ENCODE data around the gene DMD. TPM values are rescaled to one million over a fixed set of nuclear protein-coding genes. Genes with fewer than 3 reads are reported as not detected.

Gene DMD
- total and polyA plus RNA-seq, 2 donors = 48.8 to 257 TPM

DNA sequence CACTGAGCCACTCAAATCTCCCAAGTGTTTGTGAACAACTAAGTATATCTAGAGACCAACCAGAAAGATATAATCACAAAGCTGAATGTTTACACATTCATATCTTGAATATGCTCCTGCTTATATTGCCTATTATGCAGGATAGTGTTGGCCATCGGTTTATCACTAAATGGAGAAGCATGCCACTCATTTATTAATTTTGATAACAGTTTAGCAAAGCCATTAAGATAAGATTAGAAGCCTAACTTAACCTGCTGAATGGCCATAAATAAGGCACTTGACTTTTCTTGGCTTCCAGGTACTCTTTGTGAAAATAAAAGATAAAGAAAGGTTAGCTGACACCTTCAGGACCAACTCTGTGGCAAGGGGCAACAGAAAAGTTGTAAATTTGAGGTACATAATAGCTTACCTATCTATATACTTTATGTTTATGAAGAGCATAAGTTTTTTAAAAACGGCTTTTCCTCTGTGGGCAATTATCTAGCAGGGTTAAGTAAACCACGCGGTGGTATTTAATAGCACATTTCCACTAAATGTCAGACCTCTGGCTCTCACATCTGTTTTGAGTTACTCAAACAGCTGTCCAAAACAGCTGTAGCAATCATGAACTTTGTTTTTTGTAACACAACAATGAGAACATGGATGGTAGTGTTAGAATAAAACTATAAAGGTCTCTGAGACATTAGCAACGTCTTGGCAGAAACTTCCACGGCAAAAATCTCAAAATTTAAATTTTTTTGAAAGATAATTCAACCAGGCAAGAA, 2080.7 kb downstream of the DMD start:
- Histone ChIP-seq H3K27ac (ENCODE audit: low read depth) (no peak overlapping the region), H3K4me3 (ENCODE audit: low read depth, low read length) (no peak overlapping the region), H3K36me3 (ENCODE audit: insufficient read depth) (no peaks in the 10 kb centered on the region), H3K4me1 (ENCODE audit: insufficient read depth) (no peaks in the 10 kb centered on the region)
- no peak for DNase-seq (ENCODE audit: extremely low spot score)
- WGBS = 37% methylated on average over 6 of the region's 6 CpGs

DNA sequence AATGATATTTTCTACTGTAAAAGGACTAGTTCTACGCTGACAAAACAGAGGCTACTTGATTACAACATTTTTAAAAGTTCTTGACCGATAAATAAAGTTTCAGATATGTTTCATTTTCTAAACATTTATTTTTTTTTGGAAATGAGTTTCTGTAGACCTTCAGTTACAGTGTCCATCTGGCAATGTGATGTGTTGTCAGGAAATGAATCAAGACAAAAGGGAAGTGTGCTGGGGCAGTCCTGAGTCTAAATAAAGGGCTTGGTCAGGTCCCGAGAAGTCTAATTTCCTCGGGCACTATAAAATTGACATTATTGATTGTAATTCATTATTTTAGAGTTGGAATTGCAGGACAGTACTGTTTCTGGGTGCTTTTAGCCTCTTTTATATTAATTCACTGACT, 2082.5 kb downstream of the DMD start:
- H3K4me1 ChIP-seq (ENCODE audit: insufficient read depth) = no peaks in the 10 kb centered on the region
- no peak for DNase-seq (ENCODE audit: extremely low spot score)
- no peak overlapping the region for H3K4me3 ChIP-seq (ENCODE audit: low read depth, low read length)
- 79% methylated on average over 4 of the region's 4 CpGs for WGBS
- no peak overlapping the region for H3K27ac ChIP-seq (ENCODE audit: low read depth)
- H3K36me3 ChIP-seq (ENCODE audit: insufficient read depth) = no peaks in the 10 kb centered on the region

DNA sequence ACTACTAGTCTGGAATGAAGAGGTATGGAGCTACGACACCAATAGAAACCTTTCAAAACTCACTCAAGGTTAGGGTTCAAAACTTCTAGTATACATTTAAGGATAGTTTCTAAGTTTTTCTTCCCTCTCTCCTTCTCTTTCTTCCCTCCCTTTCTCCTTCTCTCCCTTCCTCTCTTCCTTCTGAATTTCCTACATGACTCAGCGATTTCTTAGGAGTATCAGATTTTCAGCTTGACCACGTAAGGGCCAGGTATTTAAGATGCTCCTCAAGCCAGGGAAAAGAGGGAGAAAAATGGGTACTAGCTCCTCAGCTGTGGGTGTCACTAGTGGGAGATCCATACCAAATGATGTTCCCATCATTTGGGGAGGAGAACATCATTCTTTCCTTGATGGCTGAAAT, 2083.6 kb downstream of the DMD start:
- WGBS = 97% methylated on average over 3 of the region's 3 CpGs
- no peaks in the 10 kb centered on the region for H3K4me1 ChIP-seq (ENCODE audit: insufficient read depth)
- H3K27ac ChIP-seq (ENCODE audit: low read depth) = no peak overlapping the region
- no peak for DNase-seq (ENCODE audit: extremely low spot score)
- H3K4me3 ChIP-seq (ENCODE audit: low read depth, low read length) = no peak overlapping the region
- H3K36me3 ChIP-seq (ENCODE audit: insufficient read depth) = no peaks in the 10 kb centered on the region

GRCh38 chrX:31126205-31126604, 2085.1 kb downstream of the DMD start:
- no peaks in the 10 kb centered on the region for H3K4me1 ChIP-seq (ENCODE audit: insufficient read depth)
- no peak overlapping the region for H3K4me3 ChIP-seq (ENCODE audit: low read depth, low read length)
- DNase-seq (ENCODE audit: extremely low spot score) = no peak
- no peak overlapping the region for H3K27ac ChIP-seq (ENCODE audit: low read depth)
- WGBS = 80% methylated on average over 7 of the region's 7 CpGs
- no peaks in the 10 kb centered on the region for H3K36me3 ChIP-seq (ENCODE audit: insufficient read depth)

GRCh38 chrX:31124536-31124935, 2086.8 kb downstream of the DMD start:
- Histone ChIP-seq H3K4me3 (ENCODE audit: low read depth, low read length) (no peak overlapping the region), H3K36me3 (ENCODE audit: insufficient read depth) (no peaks in the 10 kb centered on the region), H3K27ac (ENCODE audit: low read depth) (no peak overlapping the region), H3K4me1 (ENCODE audit: insufficient read depth) (no peaks in the 10 kb centered on the region)
- no peak for DNase-seq (ENCODE audit: extremely low spot score)
- WGBS = 52% methylated on average over 4 of the region's 4 CpGs

DNA sequence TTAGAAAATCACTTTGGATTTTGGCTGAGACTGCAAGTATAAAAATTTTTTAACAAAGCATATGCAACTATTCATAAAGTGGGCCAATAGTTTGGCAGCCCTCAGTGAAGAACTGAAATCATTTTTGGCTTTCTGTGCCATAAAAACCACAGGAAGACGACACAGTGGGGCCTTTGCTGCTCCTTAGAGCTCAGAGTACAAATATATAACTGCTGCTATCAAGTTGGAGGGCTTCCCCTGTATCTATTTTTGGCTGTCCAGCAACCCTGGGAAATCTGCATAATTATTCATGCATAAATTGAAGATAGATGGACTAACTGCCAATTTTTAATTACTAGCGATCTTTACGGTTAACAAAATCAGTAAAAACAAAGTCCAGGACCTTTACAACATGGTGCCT, 2088.0 kb downstream of the DMD start:
- 65% methylated on average over 3 of the region's 3 CpGs for WGBS
- DNase-seq (ENCODE audit: extremely low spot score) = no peak
- H3K27ac ChIP-seq (ENCODE audit: low read depth) = no peak overlapping the region
- H3K4me3 ChIP-seq (ENCODE audit: low read depth, low read length) = no peak overlapping the region
- no peaks in the 10 kb centered on the region for H3K4me1 ChIP-seq (ENCODE audit: insufficient read depth)
- no peaks in the 10 kb centered on the region for H3K36me3 ChIP-seq (ENCODE audit: insufficient read depth)

- DNase-seq (ENCODE audit: extremely low spot score) = no peak
- Histone ChIP-seq H3K36me3 (ENCODE audit: insufficient read depth) (no peaks in the 10 kb centered on the region), H3K27ac (ENCODE audit: low read depth) (no peak overlapping the region), H3K4me1 (ENCODE audit: insufficient read depth) (no peaks in the 10 kb centered on the region), H3K4me3 (ENCODE audit: low read depth, low read length) (no peak overlapping the region)
- WGBS = 69% methylated on average over 4 of the region's 4 CpGs
Observed at GRCh38 chrX:31117266-31117665, 2094.1 kb downstream of the DMD start.

DNA sequence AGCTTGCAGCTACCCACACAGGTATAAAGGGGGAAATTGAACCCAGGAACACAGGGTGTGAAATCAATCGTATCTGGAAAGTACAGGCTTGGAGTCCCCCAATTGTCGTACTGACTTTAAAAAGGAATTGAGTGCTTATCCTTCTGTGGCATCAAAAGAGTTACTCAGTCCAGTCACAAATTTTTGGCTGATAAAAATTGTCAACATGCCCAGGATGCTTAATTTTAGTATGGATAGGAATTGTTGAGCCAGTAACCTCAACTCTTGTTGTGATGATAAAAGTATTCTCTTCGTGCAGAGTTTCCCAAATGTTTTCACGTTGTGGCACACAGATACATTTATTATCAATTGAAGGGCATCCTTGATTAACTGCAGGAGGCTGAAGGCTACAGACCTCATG, 2096.0 kb downstream of the DMD start:
- Histone ChIP-seq H3K36me3 (ENCODE audit: insufficient read depth) (no peaks in the 10 kb centered on the region), H3K27ac (ENCODE audit: low read depth) (no peak overlapping the region), H3K4me1 (ENCODE audit: insufficient read depth) (no peaks in the 10 kb centered on the region), H3K4me3 (ENCODE audit: low read depth, low read length) (no peak overlapping the region)
- 32% methylated on average over 4 of the region's 4 CpGs for WGBS
- DNase-seq (ENCODE audit: extremely low spot score) = no peak

GRCh38 chrX:31114858-31115257, 2096.5 kb downstream of the DMD start:
- no peak overlapping the region for H3K27ac ChIP-seq (ENCODE audit: low read depth)
- H3K36me3 ChIP-seq (ENCODE audit: insufficient read depth) = no peaks in the 10 kb centered on the region
- no peak for DNase-seq (ENCODE audit: extremely low spot score)
- WGBS = 26% methylated on average over 2 of the region's 2 CpGs
- no peaks in the 10 kb centered on the region for H3K4me1 ChIP-seq (ENCODE audit: insufficient read depth)
- H3K4me3 ChIP-seq (ENCODE audit: low read depth, low read length) = no peak overlapping the region

DNA sequence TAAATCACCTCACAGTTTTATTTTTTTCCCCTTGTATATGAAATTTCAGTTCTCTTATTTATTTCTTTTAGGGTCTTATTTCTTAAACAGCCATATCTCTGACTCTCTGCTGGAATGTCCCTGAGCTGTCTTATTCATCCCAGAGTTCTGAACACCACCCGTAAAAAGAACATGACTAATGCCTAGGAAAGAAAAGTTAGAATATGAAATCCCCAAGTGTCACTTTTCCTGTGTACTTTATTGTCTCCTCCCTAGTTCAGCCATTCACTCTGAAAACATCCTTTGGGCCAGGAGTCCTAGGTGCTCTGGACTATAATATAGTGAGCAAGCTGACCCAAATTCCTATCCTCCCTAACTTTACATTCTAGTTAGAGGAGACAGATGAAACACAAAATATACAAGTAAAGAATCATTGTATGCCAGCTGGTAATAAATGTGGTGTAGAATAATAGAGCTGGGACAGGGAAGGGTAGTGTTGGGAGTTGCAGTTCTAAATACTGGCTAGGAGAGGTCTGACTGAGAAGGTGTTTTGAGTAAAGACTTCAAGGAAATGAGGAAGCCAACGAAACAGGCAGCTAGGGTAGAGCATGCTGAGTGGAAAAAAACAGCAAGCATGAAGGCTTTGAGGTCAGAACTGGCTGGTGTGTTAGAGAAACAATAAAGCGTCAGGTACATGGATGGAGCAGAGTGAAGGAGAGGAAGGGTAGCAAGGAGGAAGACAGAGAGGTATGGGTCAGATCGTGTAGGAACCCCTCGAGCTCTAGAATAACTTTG, 2098.9 kb downstream of the DMD start:
- 79% methylated on average over 5 of the region's 5 CpGs for WGBS
- DNase-seq (ENCODE audit: extremely low spot score) = no peak
- H3K4me3 ChIP-seq (ENCODE audit: low read depth, low read length) = no peak overlapping the region
- H3K4me1 ChIP-seq (ENCODE audit: insufficient read depth) = no peaks in the 10 kb centered on the region
- no peaks in the 10 kb centered on the region for H3K36me3 ChIP-seq (ENCODE audit: insufficient read depth)
- no peak overlapping the region for H3K27ac ChIP-seq (ENCODE audit: low read depth)

DNA sequence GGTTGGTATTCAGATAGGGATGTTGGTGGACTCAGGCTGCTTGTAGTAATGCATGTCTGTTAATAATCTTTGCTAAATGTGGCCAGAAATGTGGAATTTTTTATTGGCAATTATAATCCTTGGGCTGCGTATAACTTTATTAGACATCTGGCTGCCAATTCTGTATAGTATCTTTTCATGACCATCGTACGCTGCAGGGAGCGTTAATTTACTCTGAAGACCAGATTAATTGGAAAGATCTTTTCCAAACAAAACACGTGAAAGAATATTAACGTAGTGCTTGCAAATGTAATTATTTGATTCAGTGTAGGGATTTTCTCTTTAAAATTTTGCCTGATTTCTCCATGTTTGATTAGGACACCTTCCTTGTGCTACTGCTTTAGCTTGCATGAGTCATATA, 2100.7 kb downstream of the DMD start:
- WGBS = 83% methylated on average over 6 of the region's 6 CpGs
- H3K36me3 ChIP-seq (ENCODE audit: insufficient read depth) = no peaks in the 10 kb centered on the region
- H3K27ac ChIP-seq (ENCODE audit: low read depth) = no peak overlapping the region
- H3K4me3 ChIP-seq (ENCODE audit: low read depth, low read length) = no peak overlapping the region
- no peaks in the 10 kb centered on the region for H3K4me1 ChIP-seq (ENCODE audit: insufficient read depth)
- DNase-seq (ENCODE audit: extremely low spot score) = no peak

DNA sequence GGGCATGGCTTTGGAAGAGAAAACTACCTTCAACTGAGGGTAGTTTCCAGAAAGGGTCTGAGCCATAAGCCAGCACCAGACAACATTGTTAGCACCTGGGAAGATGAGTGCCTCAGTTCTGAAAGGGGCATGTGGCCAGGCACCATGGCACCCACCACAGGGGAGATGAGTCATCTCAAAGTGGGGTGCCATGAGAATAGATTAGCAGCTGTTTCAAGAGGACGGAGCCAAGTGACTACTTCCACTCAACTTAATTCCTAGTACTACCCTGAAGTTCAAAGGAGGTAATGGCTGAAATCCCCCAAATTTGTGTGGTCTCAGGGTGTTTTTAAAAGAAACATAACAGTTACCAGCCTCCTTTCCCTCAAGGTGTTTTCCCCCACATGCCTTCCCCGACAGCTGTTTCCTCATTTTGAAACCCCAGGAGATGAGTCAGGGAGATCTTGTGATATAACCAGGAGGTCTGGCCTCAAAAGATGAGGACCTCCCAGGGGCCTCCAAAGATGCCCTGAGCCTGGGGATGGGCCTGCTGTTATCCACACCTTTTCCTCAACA, 2111.7 kb downstream of the DMD start:
- Histone ChIP-seq H3K4me3 (ENCODE audit: low read depth, low read length) (no peak overlapping the region), H3K4me1 (ENCODE audit: insufficient read depth) (no peaks in the 10 kb centered on the region), H3K27ac (ENCODE audit: low read depth) (no peak overlapping the region), H3K36me3 (ENCODE audit: insufficient read depth) (no peaks in the 10 kb centered on the region)
- 77% methylated on average over 2 of the region's 2 CpGs for WGBS
- DNase-seq (ENCODE audit: extremely low spot score) = no peak

GRCh38 chrX:31098079-31098478, 2113.3 kb downstream of the DMD start:
- Histone ChIP-seq H3K36me3 (ENCODE audit: insufficient read depth) (no peaks in the 10 kb centered on the region), H3K27ac (ENCODE audit: low read depth) (no peak overlapping the region), H3K4me1 (ENCODE audit: insufficient read depth) (no peaks in the 10 kb centered on the region), H3K4me3 (ENCODE audit: low read depth, low read length) (no peak overlapping the region)
- DNase-seq (ENCODE audit: extremely low spot score) = no peak
- 49% methylated on average over 3 of the region's 3 CpGs for WGBS

DNA sequence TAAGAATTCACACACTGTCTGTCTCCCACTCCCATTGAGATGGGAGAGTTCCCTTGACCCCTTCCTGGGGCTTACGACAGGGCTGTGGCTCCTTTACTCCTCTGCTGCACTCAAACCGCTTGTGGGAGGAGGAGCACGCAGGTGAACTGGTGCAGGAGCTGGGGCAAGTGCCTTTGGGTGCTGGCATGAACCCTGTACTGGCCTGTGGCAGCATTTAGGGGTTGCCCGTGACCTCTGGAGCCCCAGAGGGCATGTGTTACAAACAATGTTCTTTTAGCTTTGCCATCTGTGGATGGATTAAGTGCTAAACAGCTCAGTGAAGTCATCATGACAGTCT, 2117.7 kb downstream of the DMD start:
- Histone ChIP-seq H3K36me3 (ENCODE audit: insufficient read depth) (no peaks in the 10 kb centered on the region), H3K4me1 (ENCODE audit: insufficient read depth) (no peaks in the 10 kb centered on the region), H3K4me3 (ENCODE audit: low read depth, low read length) (no peak overlapping the region), H3K27ac (ENCODE audit: low read depth) (no peak overlapping the region)
- 95% methylated on average over 4 of the region's 4 CpGs for WGBS
- DNase-seq (ENCODE audit: extremely low spot score) = no peak

Data from urinary bladder (tissue), 4 donors.